CD14-positive monocyte (primary cell): ENCODE measurements around the gene SHISAL1. TPM values are rescaled to one million over a fixed set of nuclear protein-coding genes. Genes with fewer than 3 reads are reported as not detected.

ENCODE experiments used
- DNase-seq, 3 donors: peaks; one replicate each; pipeline ENCODE4 v3.0.0-alpha.2; 2011 to 2022
- H2AFZ ChIP-seq: 2 replicates; pipeline ENCODE4 v1.6.0; 2012; ENCODE audit warnings: mild to moderate bottlenecking, low read depth, low read length, inconsistent platforms; ENCODE audit not compliant: insufficient read depth, poor library complexity, severe bottlenecking
- H3K27ac ChIP-seq, 2 donors: 1 replicate in 1 of 2; 2 replicates in 1 of 2; pipeline ENCODE4 v1.5.1; 2012 to 2013; ENCODE audit warnings: low read length in 2 of 2, control low read depth in 1 of 2, inconsistent platforms in 1 of 2, low read depth in 1 of 2, mild to moderate bottlenecking in 1 of 2
- H3K27me3 ChIP-seq, 2 donors: one replicate each; pipeline versions ENCODE4 v1.6.0 to v1.6.1; 2011 to 2013; ENCODE audit warnings: low read length in 2 of 2; ENCODE audit not compliant: control insufficient read depth in 2 of 2, insufficient read depth in 2 of 2
- H3K36me3 ChIP-seq, 2 donors: replicated peaks in 1 of 2; 1 replicate in 1 of 2; 2 replicates in 1 of 2; pipeline versions ENCODE4 v1.5.1 to v1.6.1; 2012 to 2013; ENCODE audit warnings: low read length in 2 of 2, control low read depth in 1 of 2, inconsistent platforms in 1 of 2, mild to moderate bottlenecking in 1 of 2; ENCODE audit not compliant: insufficient read depth in 2 of 2, control insufficient read depth in 1 of 2
- H3K4me1 ChIP-seq, 2 donors: 1 replicate in 1 of 2; 2 replicates in 1 of 2; pipeline versions ENCODE4 v1.5.1 to v1.6.1; 2012 to 2013; ENCODE audit warnings: low read length in 2 of 2, control low read depth in 1 of 2, inconsistent platforms in 1 of 2, mild to moderate bottlenecking in 1 of 2, moderate library complexity in 1 of 2; ENCODE audit not compliant: insufficient read depth in 2 of 2, control insufficient read depth in 1 of 2
- H3K4me2 ChIP-seq: replicated peaks from 2 replicates; pipeline ENCODE3; 2012; ENCODE audit warnings: low read length, moderate library complexity, mild to moderate bottlenecking; ENCODE audit not compliant: poor library complexity, severe bottlenecking; ENCODE audit errors: extremely low read depth
- H3K4me3 ChIP-seq, 3 experiments: fragments of 200-600 bp in 1 of 3; sonication (generic) in 1 of 3; replicated peaks in 1 of 3; 1 replicate in 2 of 3; 2 replicates in 1 of 3; pipeline ENCODE4 v1.5.1; 2011 to 2013; ENCODE audit warnings: low read length in 3 of 3, mild to moderate bottlenecking in 3 of 3, control low read depth in 2 of 3, low read depth in 2 of 3, inconsistent platforms in 1 of 3, moderate library complexity in 1 of 3
- H3K79me2 ChIP-seq: 2 replicates; pipeline ENCODE4 v1.6.0; 2012; ENCODE audit warnings: mild to moderate bottlenecking, control low read depth, inconsistent platforms, low read length, moderate library complexity; ENCODE audit not compliant: insufficient read depth
- H3K9ac ChIP-seq: 2 replicates; pipeline ENCODE4 v1.6.0; 2017; ENCODE audit warnings: low read length, mild to moderate bottlenecking; ENCODE audit not compliant: insufficient read depth, poor library complexity, severe bottlenecking
- H3K9me3 ChIP-seq, 2 donors: replicated peaks in 1 of 2; 1 replicate in 1 of 2; 2 replicates in 1 of 2; pipeline versions ENCODE4 v1.5.1 to v1.6.1; 2012 to 2013; ENCODE audit warnings: low read length in 2 of 2, control low read depth in 1 of 2; ENCODE audit not compliant: control insufficient read depth in 1 of 2, insufficient read depth in 1 of 2
- H4K20me1 ChIP-seq: 2 replicates; pipeline ENCODE4 v1.6.0; 2012; ENCODE audit warnings: mild to moderate bottlenecking, low read length, control low read depth, moderate library complexity; ENCODE audit not compliant: insufficient read depth
- H3K27ac Mint-ChIP-seq, 7 donors: one replicate each; pipeline ENCODE4 v1.8.0; 2020; ENCODE audit warnings: mild to moderate bottlenecking in 7 of 7, mixed read lengths in 7 of 7, moderate library complexity in 6 of 7, inconsistent platforms in 2 of 7
- H3K27me3 Mint-ChIP-seq, 3 donors: one replicate each; pipeline ENCODE4 v1.8.0; 2021 to 2022; ENCODE audit warnings: low read depth in 3 of 3, mild to moderate bottlenecking in 3 of 3, mixed read lengths in 3 of 3, moderate library complexity in 3 of 3, inconsistent platforms in 1 of 3
- H3K36me3 Mint-ChIP-seq, 2 donors: one replicate each; pipeline ENCODE4 v1.8.0; 2020; ENCODE audit warnings: mixed read lengths in 2 of 2, inconsistent platforms in 1 of 2, mild to moderate bottlenecking in 1 of 2
- H3K4me1 Mint-ChIP-seq: one replicate; pipeline ENCODE4 v1.8.0; 2020; ENCODE audit warnings: mild to moderate bottlenecking, mixed read lengths
- H3K4me3 Mint-ChIP-seq, 2 donors: one replicate each; pipeline ENCODE4 v1.8.0; 2020; ENCODE audit warnings: mild to moderate bottlenecking in 2 of 2, mixed read lengths in 2 of 2, moderate library complexity in 1 of 2
- H3K9me3 Mint-ChIP-seq, 7 donors: one replicate each; pipeline ENCODE4 v1.8.0; 2020 to 2022; ENCODE audit warnings: mixed read lengths in 7 of 7, mild to moderate bottlenecking in 6 of 7, moderate library complexity in 6 of 7, inconsistent platforms in 2 of 7
- WGBS: methylation state at CpG from one replicate; pipeline ENCODE4 v1.1.5; 2013; ENCODE audit warnings: missing lambda C conversion rate; ENCODE audit not compliant: insufficient coverage; 5-methylcytosine and 5-hydroxymethylcytosine counted together
- intact Hi-C, 2 donors: fragments of 100-400 bp; cut with micrococcal nuclease; formaldehyde crosslinking; loops; one replicate each; pipeline versions ENCODE4 v1.15.0 to v1.15.1; 2023
- polyA plus RNA-seq, 3 donors: library from polyadenylated mRNA; depleted of rRNA in 1 of 3; unstranded in 2 of 3; stranded (reverse) in 1 of 3; fragments of 300-500 nt in 2 of 3; fragments of >200 nt in 1 of 3; fragmentation: Illumina TruSeq in 2 of 3; gene quantifications; 1 replicate in 2 of 3; 2 replicates in 1 of 3; pipeline ENCODE4 v1.2.3, GENCODE V29; 2012 to 2021
- TF ChIP-seq, protein P1 (sequence below): fragments of 200-600 bp; IDR thresholded peaks from one replicate; pipeline ENCODE4 v1.8.0; 2022; ENCODE audit warnings: antibody characterized with exemption, mild to moderate bottlenecking

SHISAL1 gene
- polyA plus RNA-seq, 3 donors, result not detected

DNA sequence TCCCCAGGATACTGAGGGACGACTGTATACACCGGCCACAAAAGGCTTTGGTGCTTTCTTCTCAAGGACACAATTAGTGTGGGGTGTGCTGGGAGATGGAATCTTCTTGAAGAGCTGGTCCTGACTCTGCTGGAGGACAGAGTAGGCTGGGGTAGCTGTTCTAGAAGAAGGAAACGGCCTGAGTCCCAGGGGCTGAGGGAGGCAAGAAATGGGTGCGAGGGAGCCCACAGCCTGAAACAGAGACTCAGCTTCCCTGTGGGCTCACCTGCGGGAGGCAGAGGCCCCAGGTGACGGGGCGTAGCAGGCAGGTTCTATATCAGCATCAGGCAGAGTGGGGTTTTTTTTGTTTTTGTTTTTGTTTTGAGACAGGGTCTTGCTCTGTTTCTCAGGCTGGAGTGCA lies 95.4 kb downstream of the SHISAL1 start:
- Mint-ChIP-seq H3K27me3 (peaks cover 3 to 9% (median 5%) of the 10 kb centered on the region in 3 donors), H3K4me1 (no peaks in the 10 kb centered on the region), H3K4me3 (no peak overlapping the region), H3K36me3 (no peaks in the 10 kb centered on the region), H3K9me3 (peaks cover 0 to 5% (median 3%) of the 10 kb centered on the region in 7 donors), H3K27ac (no peak overlapping the region)
- Histone ChIP-seq H3K4me2 (no peak overlapping the region), H3K36me3 (peaks cover 0 to 9% of the 10 kb centered on the region in 2 donors), H3K27me3 (no peaks in the 10 kb centered on the region), H3K79me2 (no peaks in the 10 kb centered on the region), H3K9me3 (peaks cover 0 to 7% of the 10 kb centered on the region in 2 donors), H3K9ac (no peak overlapping the region), H3K27ac (no peak overlapping the region), H4K20me1 (no peaks in the 10 kb centered on the region), H3K4me1 (no peaks in the 10 kb centered on the region), H2AFZ (no peak overlapping the region), H3K4me3 (no peak overlapping the region)
- TF ChIP-seq, protein P1, sequence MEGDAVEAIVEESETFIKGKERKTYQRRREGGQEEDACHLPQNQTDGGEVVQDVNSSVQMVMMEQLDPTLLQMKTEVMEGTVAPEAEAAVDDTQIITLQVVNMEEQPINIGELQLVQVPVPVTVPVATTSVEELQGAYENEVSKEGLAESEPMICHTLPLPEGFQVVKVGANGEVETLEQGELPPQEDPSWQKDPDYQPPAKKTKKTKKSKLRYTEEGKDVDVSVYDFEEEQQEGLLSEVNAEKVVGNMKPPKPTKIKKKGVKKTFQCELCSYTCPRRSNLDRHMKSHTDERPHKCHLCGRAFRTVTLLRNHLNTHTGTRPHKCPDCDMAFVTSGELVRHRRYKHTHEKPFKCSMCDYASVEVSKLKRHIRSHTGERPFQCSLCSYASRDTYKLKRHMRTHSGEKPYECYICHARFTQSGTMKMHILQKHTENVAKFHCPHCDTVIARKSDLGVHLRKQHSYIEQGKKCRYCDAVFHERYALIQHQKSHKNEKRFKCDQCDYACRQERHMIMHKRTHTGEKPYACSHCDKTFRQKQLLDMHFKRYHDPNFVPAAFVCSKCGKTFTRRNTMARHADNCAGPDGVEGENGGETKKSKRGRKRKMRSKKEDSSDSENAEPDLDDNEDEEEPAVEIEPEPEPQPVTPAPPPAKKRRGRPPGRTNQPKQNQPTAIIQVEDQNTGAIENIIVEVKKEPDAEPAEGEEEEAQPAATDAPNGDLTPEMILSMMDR, result no peak
- DNase-seq, result no peak
- intact Hi-C loops, result no loop called here
- WGBS, result 96% methylated on average over 4 of the region's 7 CpGs

DNA sequence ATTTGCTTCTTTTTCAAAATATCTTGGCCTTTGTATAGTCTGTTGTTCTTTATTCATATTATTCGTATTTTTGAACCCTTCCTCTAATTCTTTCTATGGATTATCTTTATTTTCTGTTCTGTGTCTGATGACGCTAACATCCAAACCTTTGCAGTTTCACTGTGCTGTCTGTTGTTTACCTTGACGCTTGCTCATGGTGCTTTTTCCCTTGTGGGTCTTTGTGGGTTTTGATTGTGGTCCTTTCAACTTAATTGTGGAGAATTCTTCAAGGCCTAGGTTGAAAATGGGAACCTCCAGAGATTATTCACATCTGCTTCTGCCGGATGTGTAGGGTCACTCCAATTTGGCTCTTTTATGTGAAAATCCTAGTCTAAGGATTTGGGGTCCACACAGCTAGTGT lies 97.5 kb downstream of the SHISAL1 start:
- H3K79me2 ChIP-seq, result no peaks in the 10 kb centered on the region
- TF ChIP-seq, protein P1, result no peak
- no peak overlapping the region for H3K27ac Mint-ChIP-seq
- peaks cover 1 to 9% (median 3%) of the 10 kb centered on the region in 3 donors for H3K27me3 Mint-ChIP-seq
- H3K4me2 ChIP-seq, result no peak overlapping the region
- H3K36me3 Mint-ChIP-seq, result peaks cover 0 to 3% of the 10 kb centered on the region in 2 donors
- no peaks in the 10 kb centered on the region for H3K27me3 ChIP-seq
- H4K20me1 ChIP-seq, result peaks cover 5% of the 10 kb centered on the region
- DNase-seq, result no peak
- H3K4me3 Mint-ChIP-seq, result no peak overlapping the region
- H3K9me3 ChIP-seq, result peaks cover 0 to 7% of the 10 kb centered on the region in 2 donors
- H3K4me1 ChIP-seq, result peaks cover 6 to 7% of the 10 kb centered on the region in 2 donors
- H3K9me3 Mint-ChIP-seq, result peaks cover 0 to 3% (median 0%) of the 10 kb centered on the region in 7 donors
- H3K9ac ChIP-seq, result no peak overlapping the region
- peaks cover 0 to 9% of the 10 kb centered on the region in 2 donors for H3K36me3 ChIP-seq
- no peak overlapping the region for H3K4me3 ChIP-seq
- no peak overlapping the region for H3K27ac ChIP-seq
- H3K4me1 Mint-ChIP-seq, result peaks cover 12% of the 10 kb centered on the region
- WGBS, result 70% methylated on average over 2 of the region's 4 CpGs
- H2AFZ ChIP-seq, result no peak overlapping the region
- intact Hi-C loops, result no loop called here
